Keratinocyte (primary cell): ENCODE data around the gene TMEM54.

Experiments
- EZH2 ChIP-seq: IDR thresholded peaks from one replicate; pipeline ENCODE4 v1.6.1; 2012; ENCODE audit warnings: inconsistent platforms, mild to moderate bottlenecking, low read length, moderate library complexity
- TF ChIP-seq, protein P1 (sequence below), 3 experiments: IDR thresholded peaks in 1 of 3; conservative IDR thresholded peaks in 1 of 3; optimal IDR thresholded peaks in 1 of 3; 2 replicates in 2 of 3; 3 replicates in 1 of 3; pipeline versions ENCODE3 to v1.5.1; 2011; ENCODE audit warnings: low read length in 3 of 3, mild to moderate bottlenecking in 3 of 3, moderate library complexity in 2 of 3, control low read depth in 1 of 3, inconsistent platforms in 1 of 3; ENCODE audit not compliant: insufficient read depth in 2 of 3; ENCODE audit errors: extremely low read depth in 1 of 3

DNA sequence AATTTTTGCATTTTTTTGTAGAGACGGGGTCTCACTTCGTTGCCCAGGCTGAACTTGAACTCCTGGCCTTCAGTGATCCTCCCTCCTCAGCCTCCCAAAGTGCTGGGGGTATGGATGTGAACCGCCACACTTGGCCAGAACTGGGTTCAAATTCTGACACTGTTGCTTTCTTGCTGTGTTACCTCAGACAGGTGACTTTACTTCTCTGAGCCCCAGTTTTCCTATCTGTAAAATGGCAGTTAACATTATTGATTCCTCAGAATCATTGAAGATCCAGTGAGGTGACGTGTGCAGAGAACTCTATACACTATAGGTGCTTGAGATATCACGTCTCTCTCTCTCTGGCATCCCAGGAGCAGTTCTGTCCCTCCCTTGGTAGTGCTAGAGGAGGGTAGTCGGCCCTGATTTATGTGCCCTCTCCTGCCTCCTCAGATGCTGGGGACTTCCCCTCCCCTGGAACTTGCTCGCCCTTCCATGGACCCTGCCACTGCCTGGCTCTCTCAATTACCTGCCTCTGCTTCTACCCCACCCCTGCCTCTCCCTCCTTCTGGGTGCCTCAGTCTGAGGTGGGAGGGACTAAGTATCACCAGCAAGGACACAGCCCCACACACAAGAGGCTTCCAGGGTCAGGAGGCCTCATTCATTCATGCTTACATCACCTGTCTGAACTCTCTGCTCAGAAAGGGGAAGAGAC is 17.7 kb downstream of the TMEM54 start:
- TF ChIP-seq, protein P1, sequence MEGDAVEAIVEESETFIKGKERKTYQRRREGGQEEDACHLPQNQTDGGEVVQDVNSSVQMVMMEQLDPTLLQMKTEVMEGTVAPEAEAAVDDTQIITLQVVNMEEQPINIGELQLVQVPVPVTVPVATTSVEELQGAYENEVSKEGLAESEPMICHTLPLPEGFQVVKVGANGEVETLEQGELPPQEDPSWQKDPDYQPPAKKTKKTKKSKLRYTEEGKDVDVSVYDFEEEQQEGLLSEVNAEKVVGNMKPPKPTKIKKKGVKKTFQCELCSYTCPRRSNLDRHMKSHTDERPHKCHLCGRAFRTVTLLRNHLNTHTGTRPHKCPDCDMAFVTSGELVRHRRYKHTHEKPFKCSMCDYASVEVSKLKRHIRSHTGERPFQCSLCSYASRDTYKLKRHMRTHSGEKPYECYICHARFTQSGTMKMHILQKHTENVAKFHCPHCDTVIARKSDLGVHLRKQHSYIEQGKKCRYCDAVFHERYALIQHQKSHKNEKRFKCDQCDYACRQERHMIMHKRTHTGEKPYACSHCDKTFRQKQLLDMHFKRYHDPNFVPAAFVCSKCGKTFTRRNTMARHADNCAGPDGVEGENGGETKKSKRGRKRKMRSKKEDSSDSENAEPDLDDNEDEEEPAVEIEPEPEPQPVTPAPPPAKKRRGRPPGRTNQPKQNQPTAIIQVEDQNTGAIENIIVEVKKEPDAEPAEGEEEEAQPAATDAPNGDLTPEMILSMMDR (optimal IDR thresholded peaks at IDR 0.05 in 1 of 3, IDR thresholded peaks at IDR 0.05 in 1 of 3, conservative IDR thresholded peaks at IDR 0.05 in 1 of 3; ENCODE audit: extremely low read depth in 1 of 3, insufficient read depth in 2 of 3, low read length in 3 of 3), result no peak
- no peak for TF ChIP-seq EZH2
